Measurements from ENCODE around the gene PLA2G1B.

The PLA2G1B gene

GRCh38 chr12:120369603-120370342 lies 42.2 kb upstream of the PLA2G1B start:
- FAIRE-seq, result no peak
- no peak for DNase-seq (ENCODE audit: insufficient read length, low spot score)

GRCh38 chr12:120368789-120369602 lies 41.4 kb upstream of the PLA2G1B start, which contains the start of gene MSI1:
MSI1 (minus strand) TSS chr12:120369164; CDS start chr12:120369091, 73 bp downstream.
- TF ChIP-seq CTCF (IDR thresholded peaks at IDR 0.05; ENCODE audit: insufficient read depth, missing control alignments), result no peak
- FAIRE-seq (no peak), DNase-seq (ENCODE audit: insufficient read length, low spot score) (peak; percentile 57)

More at GRCh38 chr12:120369603-120370342, 42.2 kb upstream of the PLA2G1B start:
- TF ChIP-seq CTCF (IDR thresholded peaks at IDR 0.05; ENCODE audit: insufficient read depth, missing control alignments), result no peak

GRCh38 chr12:120367924-120368788 lies 40.6 kb upstream of the PLA2G1B start:
- TF ChIP-seq CTCF (IDR thresholded peaks at IDR 0.05; ENCODE audit: insufficient read depth, missing control alignments), result no peak
- FAIRE-seq (no peak), DNase-seq (ENCODE audit: insufficient read length, low spot score) (no peak)

- FAIRE-seq (no peak), DNase-seq (ENCODE audit: insufficient read length, low spot score) (no peak)
- peak; percentile 82 for TF ChIP-seq CTCF (IDR thresholded peaks at IDR 0.05; ENCODE audit: insufficient read depth, missing control alignments)
Observed at GRCh38 chr12:120367233-120367923, 39.8 kb upstream of the PLA2G1B start.

- FAIRE-seq, result no peak
- DNase-seq (ENCODE audit: insufficient read length, low spot score), result no peak
- TF ChIP-seq CTCF (IDR thresholded peaks at IDR 0.05; ENCODE audit: insufficient read depth, missing control alignments), result no peak
Observed at GRCh38 chr12:120366845-120367232, 39.3 kb upstream of the PLA2G1B start.

GRCh38 chr12:120366341-120366705 lies 38.7 kb upstream of the PLA2G1B start:
- no peak for FAIRE-seq
- DNase-seq (ENCODE audit: insufficient read length, low spot score), result no peak
- no peak for TF ChIP-seq CTCF (IDR thresholded peaks at IDR 0.05; ENCODE audit: insufficient read depth, missing control alignments)
